Measurements from ENCODE around the gene POGLUT2.

The POGLUT2 gene

DNA sequence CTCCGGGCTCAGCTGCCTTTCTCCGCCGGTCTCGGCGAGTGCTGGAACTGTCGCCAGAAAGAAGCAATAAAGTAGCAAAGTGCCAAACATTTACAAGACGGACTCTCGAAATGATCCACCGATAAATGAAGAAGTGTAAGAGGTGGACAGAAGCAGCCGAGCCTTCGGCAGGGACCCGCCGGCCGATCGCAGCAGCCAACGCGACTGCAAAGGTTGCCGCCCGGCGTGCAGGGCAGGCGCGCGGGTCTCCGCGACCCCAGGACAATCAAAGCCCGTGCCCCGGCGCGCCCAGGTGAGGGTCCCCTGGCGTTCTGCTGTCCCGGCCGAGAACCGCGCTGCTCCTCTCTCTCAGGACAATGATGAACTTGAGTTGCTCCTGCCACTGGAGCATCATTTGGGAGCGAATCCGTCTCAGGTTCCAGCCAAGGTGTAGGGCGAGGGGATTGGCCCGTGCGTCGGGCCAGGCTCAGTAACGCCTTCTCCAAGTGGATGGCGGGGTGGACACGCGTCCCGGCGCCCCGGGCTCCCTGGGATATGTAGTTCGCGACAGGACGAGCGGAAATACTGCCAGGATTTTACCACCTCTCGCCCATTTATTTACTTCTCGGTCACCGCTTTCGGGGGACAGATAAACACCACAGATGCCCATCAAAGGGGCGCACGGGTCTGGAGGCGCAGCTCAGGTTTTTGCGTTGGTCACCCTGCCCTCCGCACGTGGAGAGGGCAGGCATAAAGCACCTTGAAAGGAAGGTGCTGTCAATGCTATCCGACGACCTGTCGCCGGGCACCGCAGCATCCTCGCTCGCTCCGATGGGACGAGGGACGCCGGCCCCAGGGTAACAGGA, at the start of gene POGLUT2, which contains the start of gene BIVM:
POGLUT2 (minus strand) TSS at position 396 of the 845 bp plus-strand sequence; CDS start at position 90, 306 bp downstream.
BIVM (plus strand) TSS at position 539 of the 845 bp plus-strand sequence. CDS start 8,149 bp downstream, outside the sequence.
- peak; percentile 97 for DNase-seq (ENCODE audit: low read depth)

DNA sequence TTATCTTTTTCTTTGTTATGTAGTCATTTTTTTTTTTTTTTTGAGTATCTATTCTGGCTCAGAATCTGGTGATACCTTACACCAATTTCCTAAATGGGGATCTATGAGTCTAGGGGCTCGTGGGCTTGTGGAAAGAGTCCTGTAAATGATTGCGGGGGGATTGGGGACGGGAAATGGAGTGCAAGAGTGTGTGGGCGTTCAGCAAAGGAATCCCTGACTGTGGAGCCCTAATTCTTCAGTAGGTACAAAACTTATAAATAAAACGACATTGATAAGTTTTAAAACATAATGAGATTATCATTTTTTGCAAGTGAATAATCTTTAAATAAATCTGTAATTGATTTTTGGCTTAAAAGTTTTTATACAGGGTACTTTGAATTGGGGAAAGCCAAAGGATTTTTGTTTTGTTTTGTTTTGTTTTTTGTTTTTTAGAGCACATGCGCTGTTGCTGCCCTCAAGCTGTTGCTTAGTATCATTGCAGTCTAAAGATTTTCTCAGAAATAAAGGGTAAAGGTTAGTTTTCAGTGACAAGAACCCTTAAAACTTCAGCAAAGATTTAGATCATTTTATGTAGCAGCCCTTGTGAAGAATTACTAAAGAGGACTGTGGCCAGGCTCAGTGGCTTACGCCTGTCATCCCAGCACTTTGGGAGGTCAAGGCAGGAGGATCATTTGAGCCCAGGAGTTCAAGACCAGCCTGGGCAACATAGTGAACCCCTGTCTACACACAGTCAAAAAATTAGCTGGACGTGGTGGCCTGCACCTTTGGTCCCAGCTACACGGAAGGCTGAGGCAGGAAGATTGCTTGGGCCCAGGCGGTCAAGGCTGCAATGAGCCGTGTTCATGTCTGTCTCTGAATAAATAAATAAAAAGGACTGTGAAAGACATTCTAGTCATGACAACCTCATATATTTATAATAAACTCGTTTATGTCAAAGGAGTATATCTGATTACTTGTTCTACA, 48.8 kb upstream of the POGLUT2 start:
- peak; percentile 52 for DNase-seq (ENCODE audit: low read depth)

DNA sequence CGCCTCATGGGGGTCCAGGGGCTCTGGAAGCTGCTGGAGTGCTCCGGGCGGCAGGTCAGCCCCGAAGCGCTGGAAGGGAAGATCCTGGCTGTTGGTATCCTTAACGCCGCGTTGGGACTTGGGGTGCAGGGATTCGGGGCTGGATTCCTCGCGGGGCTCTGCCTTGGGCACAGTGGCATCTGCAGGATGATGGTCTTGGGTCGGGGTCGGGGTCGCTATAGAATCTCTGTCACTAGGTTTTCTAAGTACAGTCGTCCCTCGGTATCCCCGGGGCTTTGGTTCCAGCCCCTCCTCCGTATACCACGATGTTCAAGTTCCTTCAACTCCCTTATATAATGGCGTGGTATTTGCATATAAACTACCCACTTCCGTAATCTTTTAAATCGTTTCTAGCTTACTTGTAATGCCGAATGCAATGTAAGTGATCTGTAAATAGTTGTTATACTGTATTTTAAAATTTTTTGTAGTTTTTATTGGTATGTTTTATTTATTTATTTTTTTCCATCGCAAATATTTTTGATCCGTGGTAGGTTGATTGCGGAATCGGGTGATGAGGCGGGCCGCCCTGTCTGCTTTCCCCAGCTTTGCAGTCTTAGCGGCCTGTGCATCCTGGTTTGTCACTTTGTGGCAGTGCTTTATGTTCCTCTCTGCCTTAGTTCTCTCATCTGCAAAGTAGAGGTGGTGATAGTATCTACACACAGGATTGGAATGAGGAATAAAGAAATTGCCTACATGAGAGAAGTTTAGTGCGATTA, 47.7 kb upstream of the POGLUT2 start:
- DNase-seq (ENCODE audit: low read depth): peak; percentile 55

DNA sequence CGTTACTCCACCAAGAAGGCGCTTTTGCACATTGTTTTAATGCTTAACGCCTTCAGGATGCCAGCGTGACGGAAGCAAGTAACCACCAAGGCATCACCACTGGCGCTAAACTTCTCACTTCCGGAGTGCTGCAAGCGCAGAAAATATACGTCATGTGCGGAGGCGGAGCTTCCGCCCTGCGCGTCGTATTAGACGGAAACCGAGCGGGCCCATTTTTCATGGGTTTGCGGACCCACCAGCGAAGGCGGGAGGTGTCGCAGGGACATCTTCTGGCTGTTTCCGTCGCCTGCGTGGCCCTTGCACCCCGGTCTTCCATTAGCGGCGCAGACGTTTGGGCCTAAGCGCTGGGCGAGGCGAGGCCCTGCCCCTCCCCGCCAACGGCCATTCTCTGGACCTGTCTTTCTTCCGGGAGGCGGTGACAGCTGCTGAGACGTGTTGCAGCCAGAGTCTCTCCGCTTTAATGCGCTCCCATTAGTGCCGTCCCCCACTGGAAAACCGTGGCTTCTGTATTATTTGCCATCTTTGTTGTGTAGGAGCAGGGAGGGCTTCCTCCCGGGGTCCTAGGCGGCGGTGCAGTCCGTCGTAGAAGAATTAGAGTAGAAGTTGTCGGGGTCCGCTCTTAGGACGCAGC, 47.0 kb upstream of the POGLUT2 start, which contains the start of gene ERCC5:
ERCC5 (plus strand) TSS at position 403 of the 631 bp plus-strand sequence. CDS start 235 bp downstream, outside the sequence.
- peak; percentile 96 for DNase-seq (ENCODE audit: low read depth)

DNA sequence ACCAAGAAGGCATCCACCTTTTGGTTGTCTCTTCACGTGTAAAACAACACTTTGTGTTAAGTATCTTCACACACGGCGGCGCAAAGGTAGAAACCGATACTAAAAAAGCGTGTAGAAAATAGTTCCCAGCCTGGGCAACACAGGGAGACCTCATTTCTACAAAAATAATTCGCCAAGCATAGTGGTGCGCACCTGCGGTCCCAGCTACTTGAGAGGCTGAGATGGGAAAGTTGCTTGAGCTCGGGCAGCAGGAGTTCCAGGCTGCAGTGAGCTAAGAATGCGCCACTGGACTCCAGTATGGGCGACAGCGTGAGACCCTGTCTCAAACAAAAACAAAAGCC, 46.5 kb upstream of the POGLUT2 start:
- DNase-seq (ENCODE audit: low read depth): no peak

DNA sequence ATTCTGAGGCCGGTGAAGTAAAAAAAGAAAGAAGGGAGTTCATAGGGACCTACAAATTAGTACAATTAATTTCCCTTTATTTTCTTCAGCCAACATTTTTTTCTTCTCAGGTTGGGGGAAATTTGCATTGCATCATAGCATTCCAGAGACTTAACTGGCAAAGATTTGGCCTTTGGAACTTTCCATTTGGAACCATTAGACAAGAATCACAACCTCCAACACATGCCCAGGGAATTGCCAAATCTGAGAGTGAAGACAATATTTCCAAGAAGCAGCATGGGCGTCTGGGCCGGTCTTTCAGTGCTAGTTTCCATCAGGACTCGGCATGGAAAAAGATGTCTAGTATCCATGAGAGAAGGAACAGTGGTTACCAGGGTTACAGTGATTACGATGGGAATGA, 40.7 kb upstream of the POGLUT2 start:
- DNase-seq (ENCODE audit: low read depth): peak; percentile 57

DNA sequence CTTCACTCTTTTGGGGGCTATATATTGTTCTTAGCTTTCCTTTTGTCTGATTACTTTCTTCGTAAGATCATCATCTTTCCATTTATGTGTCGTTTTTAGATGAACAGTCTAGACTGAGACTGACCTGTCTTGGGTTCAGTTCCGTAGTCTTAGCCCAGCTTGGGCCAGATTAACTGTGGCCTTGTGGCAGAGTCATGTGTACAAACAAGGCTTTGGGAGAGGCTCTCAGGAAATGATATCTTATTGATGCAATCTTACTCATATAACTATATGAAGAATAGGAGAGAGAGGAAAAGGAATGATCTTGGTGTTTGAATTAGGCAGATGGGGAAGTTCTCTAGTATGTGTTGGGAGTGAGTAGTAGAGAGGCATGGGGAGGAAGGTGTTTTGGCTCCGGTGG, 40.2 kb upstream of the POGLUT2 start:
- DNase-seq (ENCODE audit: low read depth): peak; percentile 53

DNA sequence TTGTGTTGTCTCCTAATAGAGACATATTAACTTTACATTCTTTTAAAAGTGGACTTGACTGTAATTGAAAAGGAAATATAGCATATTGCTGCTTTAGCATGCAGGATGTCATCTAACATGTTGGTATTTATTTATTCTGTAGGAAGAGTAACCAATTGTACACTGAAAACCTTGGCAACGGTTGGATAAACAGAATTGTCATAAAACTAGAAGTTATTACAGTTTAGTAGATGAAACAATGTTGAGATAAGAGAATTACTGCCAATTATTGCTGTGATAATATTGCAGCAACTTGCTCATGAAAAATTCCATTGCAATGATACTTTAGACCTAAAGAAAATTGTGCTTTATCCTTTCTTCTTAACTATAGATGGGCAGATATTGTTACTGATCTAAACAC, 39.5 kb upstream of the POGLUT2 start:
- peak; percentile 22 for DNase-seq (ENCODE audit: low read depth)

DNA sequence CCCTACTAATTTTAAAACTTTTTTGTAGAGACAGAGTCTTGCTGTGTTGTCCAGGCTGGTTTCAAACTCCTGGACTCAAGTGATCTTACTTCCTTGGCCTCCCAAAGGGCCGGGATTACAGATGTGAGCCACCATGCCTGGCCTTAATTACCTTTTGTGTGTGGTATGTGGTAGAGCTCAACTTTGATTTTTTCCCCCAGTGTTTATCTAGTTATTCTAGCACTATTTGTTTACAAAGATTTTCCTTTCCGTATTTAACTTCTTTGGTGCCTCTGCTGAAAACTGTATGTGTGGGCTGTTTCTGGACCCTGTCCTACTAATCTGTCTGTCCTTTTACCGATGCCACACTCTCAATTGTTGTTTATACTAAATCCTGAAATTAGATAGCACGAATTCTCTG, 37.7 kb upstream of the POGLUT2 start:
- DNase-seq (ENCODE audit: low read depth): no peak

DNA sequence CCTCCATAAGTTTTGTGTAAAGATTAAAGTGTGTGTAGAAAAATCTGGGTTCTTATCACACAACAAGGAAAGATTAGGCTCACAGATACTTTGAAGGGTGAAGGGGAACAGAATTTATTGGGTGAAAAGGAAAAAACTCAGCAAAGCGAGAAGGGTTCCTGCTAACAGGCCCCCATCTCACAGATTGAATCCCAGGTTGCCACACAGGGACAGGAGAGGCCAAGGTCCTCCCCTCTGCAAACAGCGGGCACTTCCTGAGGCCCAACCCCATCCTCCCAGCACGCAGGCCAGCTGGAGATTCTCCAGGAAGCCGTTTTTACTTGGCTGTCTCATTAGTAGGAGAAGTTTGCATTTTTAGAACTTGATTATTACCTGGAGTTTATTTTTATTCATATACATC, 31.9 kb upstream of the POGLUT2 start:
- DNase-seq (ENCODE audit: low read depth): peak; percentile 16

DNA sequence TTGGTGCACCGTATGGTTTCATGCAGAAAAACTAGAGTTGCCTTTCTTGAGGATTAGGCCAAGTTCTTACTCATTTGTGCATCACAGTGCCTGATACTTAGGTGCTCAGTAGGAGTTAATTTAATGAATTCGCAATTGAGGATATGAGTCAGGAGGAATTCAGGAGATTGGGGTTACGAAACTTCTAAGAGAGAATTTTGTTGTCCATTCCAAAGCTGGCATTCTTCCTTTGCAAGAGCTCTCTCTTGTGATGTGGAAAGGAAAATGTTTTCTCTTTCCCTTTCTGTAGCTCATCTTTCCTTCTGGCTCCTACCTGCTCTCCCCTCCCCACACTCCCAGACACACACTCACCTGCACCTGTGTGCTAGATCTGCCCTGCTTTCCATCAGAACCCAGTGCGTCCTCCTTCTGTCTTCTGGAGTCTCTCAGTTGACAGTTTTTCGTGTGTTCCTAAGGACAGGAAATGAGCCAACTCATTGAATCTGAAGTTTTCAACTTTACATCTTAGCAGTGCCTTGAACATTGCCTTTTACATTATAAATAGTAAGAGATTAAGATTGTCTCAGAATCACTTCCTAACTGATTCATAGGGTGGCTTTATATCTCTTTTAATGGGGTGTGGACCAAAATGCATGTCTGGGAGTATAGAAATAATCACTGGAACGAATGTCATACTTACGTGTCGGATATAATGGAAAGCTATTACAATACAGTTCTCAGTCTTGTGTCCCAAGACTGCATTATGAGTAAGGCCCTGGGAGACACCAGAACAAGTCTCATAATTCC, 27.3 kb upstream of the POGLUT2 start:
- DNase-seq (ENCODE audit: low read depth): peak; percentile 96

DNA sequence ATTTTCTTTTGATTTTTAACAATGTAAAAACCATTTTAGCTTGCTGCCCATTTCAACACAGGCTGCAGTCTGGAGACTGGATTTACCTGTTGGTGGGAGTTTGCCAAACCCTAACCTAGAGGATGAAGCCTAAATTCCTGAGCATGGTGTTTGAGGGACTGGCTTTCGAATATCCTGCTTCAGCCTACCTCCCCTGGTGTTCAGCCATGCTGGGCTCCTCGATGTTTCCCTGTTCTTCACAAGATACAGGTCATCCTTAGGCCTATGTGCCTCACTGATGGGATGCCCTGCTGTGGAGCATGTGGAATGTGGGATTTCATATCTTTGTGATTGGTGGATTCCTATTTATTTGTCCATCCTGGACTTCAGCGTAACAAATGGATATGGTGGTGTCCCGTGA, 26.6 kb upstream of the POGLUT2 start:
- no peak for DNase-seq (ENCODE audit: low read depth)

DNA sequence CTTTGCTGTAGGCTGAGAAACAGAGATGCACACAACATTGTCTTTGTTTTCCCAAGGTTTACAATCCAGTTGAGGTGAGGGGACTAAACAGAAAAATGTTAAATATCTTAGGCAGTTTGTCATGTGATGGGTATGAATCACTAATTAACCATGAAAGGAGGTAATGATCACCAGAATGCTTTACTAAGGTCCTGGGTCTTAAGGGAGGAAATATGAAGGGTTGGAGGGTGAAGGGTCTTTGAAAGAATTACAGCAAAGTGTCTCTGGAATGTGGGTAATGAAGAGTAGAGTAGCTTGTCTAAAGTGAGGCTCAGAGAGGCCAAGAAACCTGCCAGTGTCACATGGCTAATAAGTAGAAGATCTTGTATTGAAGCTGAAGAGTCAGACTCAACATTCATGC, 19.1 kb upstream of the POGLUT2 start:
- peak; percentile 20 for DNase-seq (ENCODE audit: low read depth)

DNA sequence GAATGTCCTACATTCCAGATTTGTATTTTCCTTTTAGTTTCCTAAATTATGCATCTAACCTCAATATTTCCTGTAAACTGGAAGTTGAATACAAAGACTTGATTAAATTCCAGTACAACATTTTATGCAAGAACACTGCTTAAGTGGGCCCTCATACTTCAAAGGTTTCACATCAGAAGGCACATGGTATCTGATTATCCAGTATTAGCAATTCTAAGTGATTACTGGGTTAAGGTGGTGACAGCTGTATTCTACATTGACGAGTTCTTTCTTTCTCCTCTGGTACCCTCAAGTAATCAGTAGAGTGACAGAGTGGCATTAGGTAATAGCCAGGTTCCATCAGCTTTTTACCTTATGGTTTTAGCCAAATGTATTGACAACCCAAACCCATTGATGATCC, 18.5 kb upstream of the POGLUT2 start:
- DNase-seq (ENCODE audit: low read depth): no peak

DNA sequence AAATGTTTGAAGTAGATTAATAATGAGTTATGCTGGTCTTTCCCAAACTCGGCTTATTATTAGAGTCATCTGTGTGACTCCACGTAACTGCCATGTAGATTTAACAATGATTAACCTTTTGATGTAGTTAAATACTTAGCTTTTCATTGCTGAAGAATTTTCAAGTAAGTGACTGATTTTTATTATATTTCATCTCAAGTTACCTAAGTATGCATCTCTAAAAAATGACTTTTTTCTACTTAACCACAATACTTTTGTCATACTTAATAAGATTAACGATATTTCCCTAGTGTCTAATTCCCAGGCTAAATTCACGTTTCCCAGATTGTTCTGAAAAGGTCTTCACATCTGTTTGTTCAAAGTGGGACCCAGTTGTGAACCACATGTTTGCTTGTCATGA, 17.9 kb upstream of the POGLUT2 start:
- DNase-seq (ENCODE audit: low read depth): no peak

DNA sequence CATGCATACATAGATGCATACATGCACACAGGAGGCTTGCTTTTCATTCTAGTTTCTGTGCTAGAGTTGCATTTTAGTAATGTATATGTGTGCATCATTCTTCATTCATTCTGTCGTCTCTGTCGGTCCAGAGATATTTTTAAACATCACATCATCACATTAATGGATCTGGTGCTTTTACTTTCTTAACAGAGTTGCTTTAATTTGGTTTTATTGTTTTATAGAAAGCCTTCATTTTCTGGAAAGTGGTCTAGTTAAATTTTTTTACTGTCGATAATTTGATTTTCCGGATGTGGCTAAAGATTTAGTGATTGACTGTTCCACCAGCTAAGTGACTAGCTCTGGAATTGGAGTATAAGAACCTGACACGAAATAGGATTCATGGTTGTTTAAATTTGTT, 17.0 kb upstream of the POGLUT2 start:
- no peak for DNase-seq (ENCODE audit: low read depth)

DNA sequence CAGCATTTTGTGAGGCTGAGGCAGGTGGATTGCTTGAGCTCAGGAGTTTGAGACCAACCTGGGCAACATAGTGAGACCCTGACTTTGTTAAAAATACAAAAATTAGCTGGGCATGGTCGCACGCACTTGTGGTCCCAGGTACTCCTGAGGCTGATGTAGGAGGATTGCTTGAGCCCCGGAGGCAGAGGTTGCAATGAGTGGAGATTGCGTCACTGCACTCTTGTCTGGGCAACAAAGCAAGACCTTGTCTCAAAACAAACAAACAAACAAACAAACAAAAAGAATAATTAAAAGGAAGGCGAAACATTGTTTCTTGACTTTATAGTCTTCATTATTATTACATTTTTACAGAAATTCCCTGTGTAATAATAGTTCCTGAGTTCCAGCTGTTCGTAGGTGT, 16.0 kb upstream of the POGLUT2 start:
- no peak for DNase-seq (ENCODE audit: low read depth)

DNA sequence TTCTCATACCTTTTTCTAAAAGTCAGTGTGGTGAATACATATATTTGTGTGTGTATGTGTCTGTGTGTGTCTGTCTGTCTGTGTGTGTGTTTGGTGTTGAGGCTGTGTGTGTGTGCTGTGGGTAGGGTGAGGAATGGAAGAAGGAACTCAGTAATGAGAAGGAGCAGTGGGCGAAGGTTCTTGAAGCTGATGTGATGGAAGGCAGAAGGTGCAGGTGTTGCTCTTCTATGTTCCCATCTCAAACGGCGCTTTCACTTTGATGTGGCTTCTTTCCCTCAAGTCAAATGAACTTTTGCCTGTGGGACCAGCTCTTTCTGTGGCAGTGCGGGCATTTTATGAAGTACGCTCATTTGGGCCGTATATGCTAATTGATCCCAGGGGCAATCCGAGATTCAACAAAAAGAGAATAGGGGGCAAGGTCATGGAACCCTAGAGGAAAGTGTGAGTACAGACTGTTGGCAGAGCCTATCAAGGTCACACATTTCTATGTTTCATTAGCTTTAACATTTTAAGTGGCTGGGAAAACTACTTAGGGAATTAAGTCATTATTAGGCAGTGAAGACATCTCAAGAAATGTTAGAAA, 15.3 kb upstream of the POGLUT2 start:
- no peak for DNase-seq (ENCODE audit: low read depth)

DNA sequence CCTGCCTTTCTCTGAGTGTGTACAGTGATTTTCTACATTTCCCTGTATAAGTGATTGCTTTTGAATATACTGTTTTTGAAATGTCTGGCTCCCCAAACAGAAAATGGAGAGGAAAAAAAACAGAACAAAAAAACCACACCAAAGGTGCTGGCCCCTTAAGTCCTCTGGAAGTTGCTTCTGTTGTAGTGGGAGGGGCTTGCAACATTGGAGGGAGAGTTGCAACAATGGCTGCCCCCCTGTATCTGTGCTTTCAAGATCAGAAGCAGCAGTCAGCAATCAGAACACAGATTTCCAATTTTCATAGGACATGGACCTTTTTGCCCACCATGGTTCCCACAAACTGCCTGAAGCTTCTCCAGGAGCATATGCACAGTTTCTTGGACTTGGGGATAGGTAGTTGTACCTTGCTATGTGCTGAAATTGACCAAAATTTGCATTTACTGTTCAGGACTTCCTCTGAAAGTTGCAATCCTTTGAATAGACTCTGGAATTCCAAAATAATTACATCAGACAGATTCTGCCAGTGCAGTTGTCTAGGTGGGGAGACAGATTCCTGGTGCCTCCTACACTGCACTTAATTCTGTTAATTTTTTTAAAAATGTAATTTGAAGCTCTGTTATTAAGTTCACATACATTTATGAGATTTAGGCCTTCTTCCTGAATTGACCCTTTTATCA, 14.0 kb upstream of the POGLUT2 start:
- DNase-seq (ENCODE audit: low read depth): peak; percentile 32

DNA sequence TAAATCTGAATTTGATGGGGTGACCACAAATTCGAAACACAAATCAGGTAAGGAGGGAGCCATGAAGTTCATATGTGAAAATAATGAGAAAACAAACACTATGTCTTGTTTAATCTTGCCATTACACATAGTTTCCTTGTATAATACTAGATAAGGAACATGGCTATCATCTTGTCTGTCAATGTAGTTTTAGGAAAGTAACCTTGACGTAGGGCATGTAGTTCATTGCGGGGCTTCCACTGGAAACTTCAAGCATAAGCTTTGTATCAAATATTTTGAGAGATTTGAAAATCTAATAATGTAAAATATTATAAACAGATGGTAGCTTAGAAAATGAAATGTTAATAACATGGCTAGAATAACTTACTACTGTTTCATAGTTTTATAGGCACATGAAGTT, 8.9 kb upstream of the POGLUT2 start:
- no peak for DNase-seq (ENCODE audit: low read depth)

Measured in iris pigment epithelial cell (primary cell).